GM19043 (cell line): ENCODE measurements around the gene HCCS.
A peak's percentile ranks its signal among the peaks of the same experiment; 100 is the strongest.

Source experiments
- ATAC-seq: cut with Tn5 transposase; IDR thresholded peaks from one replicate; pipeline ENCODE4 v1.9.1; 2021; ENCODE audit warnings: low read depth; ENCODE audit not compliant: unreplicated experiment

HCCS gene

DNA sequence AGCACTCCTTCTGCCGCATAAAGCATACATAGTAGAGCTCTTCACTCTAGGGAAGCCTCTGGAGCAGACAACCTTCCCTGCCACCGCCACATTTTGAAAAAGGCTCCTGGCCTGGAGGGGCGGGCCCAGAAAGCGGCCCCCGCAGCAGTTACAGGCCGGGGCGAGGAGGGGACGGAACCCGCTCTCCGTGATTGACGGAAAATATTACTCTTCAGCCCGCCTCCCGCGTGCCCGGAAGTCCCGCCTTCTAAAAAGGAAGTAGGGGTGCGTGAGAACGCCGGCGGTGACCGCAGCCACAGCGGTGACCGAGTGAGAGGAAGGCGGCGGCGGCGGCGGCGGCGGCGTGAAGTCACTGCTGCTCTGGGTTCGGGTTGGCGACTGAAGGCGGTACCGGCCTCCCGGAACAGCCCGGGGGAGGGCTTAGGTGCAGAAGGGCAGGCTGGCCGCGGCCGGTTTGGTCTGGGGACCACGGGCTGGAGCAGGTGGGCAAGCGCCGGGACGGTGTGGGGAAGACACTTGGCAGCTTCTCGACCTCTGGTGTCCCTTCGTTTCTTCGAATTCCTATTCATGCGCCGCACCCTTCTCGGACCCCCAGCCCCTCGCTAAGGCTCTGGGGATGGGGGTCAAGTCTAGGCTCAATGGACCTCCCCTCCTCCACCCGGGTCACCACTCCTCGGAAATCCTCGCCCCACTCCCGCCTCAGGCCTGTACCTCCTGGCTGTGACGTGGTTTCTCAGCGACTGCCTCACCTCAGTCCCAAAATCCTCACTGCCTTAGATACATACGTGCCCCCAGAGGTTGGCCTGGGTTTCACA, at the start of gene HCCS:
Gene HCCS, plus strand, starts transcription at position 296 of the 815 bp plus-strand sequence. CDS start 729 bp downstream, outside the sequence.
- peak; percentile 88 for ATAC-seq

DNA sequence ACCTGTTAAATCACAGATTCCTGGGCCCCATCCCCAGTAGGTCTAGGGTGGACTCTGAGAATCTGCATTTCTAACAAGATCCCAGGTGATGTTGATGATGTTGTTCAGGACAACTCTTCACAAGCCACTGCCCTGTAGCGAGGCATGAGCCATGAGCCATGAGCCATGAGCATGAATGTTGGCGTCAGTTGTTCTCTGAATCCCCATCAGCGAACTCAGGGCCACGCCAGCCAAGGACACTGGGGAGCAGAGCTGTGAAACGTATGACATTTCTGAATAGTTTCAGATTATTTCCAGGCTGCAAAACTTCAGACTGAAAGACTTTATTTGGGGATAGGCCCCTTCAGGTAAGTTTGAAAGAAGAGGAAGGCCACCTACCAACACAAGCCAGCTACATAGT, 46.9 kb upstream of the HCCS start:
- no peak for ATAC-seq

DNA sequence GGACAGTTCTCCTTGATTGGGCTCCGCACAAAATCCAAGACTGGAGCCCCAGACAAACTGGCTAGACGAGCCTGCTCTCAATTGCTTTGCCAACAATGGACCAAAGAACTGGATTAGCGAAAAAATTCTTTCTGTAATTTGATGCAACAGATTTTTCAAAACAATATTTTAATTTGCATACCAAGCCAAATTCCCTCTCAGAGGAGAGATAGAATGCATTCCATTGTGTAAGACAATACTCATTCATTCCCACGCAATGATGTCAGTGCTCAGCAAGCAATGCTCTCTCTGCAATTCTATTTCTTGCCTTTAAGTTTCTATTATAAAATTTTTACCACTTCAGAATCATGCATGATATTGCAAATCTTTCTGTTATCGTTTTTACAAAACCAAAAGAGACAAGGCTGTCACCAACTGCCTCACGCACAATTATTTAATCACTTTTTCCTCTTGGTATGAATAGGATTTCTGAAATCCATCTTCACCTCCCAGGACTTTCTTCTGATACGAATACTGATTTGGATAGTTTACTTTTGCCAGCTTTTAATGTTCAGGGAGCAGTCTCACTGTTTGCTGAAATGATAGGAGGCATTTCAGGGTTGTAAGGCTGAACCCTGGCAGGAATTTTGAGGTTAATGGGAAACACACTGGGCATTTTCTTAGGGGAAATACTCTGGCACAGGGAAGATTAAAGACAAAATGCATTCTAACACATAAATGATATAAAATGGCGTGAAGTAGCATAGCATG, 46.1 kb upstream of the HCCS start:
- ATAC-seq = no peak

DNA sequence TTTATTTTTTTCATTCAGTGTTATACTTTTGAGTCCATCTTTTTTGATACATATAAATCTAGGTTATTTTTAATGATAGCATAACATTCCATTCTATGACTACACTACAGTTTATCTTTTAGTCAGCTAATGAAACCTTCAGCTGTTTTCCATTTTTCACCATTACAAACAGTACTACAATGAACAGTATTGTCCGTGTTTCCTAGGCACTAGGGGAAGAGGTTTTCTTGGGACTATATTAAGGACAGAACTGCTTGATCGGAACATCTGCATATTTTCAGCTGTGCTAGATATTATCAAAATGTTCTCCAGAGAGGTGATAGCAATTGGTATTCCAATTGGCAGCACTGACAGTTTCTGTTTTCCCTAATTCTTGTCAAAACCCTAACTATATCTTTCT, 44.3 kb upstream of the HCCS start:
- no peak for ATAC-seq

DNA sequence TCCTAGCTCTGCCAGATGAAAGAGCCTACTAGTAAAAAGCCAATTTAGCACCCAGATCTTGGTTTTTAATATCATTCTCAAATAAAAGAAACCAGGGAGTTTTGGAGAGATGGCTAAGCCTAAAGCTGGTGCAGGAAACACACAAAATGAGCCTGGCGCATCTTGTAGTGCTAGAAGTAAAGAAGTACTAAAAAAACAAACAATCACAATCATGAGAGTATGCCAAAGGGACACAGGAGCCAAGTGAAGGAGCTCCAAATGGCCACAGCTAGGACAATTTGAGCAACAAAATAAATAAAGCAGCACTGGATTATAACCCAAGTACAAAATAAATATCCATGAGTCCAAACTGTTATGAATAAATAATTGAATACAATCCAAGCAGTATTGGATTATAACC, 37.8 kb upstream of the HCCS start:
- ATAC-seq = no peak

DNA sequence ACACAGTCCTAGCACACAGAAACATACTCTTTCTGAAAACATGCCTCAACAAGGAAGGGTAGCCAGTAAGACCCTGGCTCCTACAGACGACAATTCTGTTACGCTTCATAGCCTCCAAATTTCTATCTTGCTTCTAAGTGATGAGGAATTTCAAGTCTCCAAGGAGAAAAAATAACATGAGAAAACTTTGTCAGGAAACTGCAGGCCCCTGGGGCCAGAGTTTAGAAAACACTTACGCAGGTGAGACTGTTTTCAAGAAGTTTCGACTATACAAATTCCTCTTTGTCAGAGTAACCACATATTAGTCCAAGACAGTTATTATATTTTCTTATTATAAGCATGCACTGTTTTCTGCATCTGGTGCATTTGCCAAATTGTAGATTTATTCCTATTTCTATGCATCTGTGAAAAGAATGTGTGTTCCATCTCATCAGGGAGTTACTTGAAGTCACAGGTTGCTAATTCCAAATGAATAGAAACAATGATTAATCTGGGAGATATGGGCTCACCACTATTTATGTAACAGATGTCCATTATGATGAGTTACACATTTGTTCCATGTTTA, 30.3 kb upstream of the HCCS start:
- ATAC-seq = no peak

DNA sequence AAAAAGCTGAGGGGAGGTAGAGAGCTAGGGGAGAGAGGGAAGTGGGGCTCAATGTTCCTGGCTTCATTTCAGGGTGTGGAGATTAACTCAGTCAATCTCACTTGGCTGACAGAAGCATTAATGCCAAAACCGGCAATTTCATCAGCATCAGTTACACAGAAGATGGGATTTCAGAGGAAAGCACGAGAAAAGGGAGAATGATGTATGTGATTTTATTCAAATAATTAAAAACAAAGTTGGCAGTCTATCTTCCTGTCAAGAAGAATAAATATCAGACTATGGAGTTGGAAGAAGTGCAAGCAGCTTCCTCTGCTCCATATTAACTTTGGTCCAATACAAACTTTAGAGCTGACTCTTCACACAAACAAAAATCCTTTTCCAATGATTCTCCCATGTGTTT, 29.6 kb upstream of the HCCS start:
- ATAC-seq = no peak

DNA sequence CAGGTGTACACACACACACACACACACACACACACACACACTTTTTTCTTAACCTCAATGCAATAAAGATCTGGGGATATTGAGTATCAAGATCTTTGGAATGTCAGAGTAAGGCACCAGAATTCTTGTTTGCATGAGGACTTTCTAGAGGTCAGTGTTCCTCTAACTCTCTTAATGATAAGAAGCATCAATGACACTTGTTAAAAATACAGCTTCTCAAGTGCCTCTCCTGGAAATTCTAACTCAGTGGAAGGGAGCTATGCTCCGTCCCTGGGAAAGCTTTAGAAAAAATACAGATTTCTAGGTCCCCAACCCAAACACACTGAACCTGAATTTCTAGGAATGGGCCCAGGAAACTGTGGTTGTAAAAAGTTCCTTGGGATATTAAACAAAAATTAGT, 25.8 kb upstream of the HCCS start:
- ATAC-seq = no peak

DNA sequence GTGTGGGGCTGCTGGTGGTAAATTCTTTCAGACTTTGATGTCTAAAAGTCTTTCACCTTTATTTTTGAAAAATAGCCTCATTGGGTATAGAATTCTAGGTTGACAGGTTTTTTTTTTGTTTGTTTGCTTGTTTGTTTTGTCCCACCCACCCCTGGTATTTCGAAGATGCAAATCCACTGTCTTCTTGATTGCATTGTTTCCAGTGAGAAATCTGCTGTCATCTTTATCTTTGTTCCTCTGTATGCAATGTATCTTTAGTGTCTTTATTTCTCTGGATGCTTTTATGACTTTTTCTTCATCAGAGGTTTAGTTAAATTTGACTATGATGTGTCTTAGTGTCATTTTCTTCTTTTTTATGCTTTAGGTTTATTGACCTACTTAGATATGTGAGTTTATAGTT, 21.3 kb upstream of the HCCS start:
- ATAC-seq = no peak

DNA sequence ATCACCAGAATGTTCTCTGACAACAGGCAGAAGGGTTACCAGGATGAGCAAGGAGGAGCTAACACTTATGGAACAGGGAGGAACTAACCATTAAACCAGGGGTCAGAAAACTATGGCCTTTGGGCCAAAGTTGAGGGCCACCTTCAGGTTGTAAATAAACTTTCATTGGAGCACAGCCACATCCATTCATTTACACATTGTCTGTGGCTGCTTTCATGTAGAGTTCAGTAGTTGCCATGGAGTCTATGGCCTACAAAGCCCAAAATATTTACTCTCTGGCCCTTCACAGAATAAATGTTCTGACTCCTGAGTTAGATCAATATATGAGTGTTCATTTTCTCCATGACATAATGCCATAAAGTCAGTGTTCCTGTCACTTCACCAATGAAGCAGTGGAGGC, 13.2 kb upstream of the HCCS start:
- no peak for ATAC-seq

DNA sequence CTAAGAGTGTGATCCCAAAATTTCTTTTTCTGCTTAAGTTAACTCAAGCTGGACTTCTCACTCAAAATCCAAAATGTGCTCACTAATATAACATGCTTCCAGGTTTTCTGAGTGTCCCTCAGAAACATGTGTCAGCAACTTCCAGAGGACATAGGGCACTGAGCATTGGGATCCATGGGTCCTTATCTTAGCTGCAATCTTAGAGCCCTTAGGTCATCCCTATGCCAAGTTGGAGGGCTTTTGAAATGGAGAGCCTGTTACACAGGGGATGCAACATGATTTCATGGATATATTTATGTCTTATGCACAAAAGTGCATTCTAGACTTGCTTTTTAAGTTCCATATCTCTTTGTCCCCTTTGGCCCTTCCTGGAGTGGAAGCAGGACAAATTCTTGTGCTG, 11.7 kb upstream of the HCCS start:
- ATAC-seq = no peak

DNA sequence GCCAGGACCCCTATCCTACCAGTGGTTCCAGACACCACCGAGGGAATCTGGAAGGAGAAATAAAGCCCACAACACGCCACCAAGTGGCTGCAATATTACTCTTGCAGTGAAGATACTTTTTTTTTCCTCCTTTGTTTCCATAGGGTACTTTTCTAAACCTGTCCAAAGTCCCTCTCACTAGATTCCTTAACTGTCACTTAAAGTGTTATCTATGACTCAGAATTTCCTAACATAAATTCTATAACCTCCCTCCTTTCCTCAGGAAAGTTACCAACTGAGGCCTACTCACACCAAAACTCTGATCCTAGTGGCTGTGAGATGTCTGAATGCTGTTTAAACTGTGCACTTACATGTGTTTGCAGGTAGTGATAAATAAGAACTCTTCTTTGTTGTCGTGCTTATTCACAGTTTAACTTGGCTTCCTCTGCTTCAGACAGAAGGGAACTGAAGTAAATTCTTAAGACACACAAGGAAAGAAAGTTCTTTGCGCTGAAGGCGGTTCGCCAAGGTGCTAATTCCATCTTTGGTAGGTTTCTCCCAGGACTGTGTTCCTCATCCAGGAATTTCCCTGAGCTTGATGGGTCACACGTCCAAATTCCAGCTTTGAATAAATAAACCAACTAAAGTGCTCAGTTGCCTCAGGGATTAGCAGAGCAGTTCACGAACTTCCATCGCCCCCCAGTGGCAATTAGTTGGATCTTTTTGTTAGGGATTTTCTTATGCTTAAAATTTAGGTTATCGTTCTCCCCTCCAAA, 10.7 kb upstream of the HCCS start:
- no peak for ATAC-seq

DNA sequence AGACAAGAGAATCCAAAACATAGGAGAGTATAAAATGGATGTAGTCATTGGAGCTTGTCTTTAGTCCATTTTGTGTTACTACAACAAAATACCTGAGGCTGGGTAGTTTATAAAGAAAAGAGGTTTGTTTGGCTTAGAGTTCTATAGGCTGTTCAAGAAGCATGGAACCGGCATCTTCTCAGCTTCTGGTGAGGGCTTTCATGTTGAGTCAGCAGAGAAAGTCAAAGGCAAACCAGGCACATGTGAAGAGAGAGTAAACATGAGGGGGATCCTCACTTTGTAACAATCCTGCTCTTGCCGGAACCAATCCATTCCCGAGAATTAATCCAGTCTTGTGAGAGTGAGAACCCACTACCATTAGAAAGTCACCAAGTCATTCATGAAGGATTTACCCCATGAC, 8.1 kb upstream of the HCCS start:
- ATAC-seq = no peak

DNA sequence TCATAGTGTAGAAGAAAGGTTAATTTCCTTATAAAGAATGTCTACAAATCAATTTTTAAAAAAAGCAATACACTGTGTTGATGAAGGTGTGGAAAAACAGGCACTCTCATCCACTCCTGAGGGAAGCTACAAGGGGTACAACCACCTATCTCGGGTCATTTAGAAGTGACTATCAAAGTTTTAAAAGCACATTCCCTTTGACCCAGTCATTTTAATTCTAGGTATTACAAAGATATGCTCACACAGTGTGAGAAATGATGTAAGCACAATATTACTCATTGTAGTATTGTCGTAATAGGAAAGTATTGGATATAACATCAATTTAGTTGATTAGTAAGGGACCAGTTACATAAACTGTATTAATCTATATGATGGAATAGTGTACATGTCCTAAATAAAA, 7.4 kb upstream of the HCCS start:
- no peak for ATAC-seq

DNA sequence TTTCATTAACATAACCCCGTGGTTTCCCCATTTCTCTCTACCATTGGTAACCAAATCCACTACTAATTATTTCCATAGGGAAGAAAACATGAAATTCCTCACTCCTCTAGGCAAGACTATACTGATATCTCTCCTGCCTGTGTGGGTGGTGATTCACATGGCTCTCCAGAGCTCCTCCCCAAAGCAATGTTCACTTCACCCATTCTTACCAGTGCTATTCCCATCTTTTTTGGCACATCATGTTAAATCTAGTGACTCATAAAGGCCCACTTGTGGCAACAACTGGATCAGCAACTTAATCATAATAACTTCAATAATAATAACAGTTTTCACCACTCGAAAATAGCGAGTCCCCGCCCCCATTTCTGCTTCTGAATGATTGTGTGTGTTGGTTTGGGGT, 6.1 kb upstream of the HCCS start:
- ATAC-seq = no peak

DNA sequence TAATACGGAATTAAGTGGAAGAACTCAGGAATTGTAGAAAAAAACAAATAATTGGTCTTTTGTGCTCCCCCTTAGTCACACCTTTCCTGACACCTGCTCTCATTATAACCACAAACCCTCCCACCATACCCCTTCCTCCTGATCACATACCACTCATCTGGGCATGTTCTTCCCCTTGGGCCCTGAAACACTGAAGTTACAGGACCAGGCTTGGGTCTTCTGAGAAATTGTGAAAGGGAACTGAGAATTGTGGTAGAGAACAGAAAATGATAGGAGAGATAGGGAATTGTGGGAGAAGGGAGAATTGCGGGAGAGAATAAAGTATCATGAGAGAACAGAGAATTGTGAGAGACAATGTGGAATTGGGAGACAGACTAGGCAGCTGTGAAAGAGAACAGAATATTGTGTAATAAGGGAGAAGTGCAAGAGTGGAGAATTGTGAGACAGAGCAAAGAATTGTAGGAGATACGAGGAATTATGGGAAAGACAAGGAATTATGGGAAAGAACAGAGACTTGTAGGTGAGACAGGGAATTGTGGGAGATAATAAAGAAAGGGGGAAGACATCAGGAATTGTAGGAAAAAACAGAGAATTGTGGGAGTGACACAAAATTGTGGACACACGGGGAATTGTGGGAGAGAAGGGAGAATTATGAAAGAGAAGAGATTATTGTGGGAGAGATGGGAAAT, 2.7 kb upstream of the HCCS start:
- no peak for ATAC-seq

DNA sequence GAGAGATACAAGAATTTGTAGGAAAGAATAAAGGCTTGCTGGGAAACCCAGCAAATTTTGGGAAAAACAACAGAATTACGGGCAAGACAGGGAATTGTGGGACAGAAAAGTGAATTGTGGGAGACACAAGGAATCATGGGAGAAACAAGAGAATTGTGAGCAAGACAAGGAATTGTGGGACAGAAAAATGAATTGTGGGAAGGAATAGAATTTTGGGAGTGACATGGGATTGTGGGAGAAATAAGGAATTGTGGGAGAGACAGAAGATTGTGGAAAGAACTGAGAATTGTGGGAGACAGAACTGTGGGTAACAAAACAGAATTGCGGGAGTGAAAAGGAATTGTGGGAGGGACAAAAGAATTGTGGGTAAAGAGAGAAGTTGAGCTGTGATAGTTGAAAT, 1.2 kb upstream of the HCCS start:
- ATAC-seq = no peak

DNA sequence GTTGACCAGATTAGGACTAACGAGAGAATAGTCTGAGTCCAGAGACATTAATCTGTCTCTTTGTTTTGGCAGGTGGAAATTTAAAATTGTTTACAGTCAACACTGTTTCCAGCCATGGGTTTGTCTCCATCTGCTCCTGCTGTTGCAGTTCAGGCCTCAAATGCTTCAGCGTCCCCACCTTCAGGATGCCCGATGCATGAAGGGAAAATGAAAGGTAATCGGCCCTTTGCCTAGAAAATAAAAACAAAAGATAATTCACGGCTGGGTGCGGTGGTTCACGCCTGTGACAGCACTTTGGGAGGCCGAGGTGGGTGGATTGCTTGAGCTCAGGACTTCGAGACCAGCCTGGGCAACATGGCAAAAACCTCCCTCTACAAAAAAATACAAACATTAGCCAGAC, 815 bp downstream of the HCCS start:
- no peak for ATAC-seq

DNA sequence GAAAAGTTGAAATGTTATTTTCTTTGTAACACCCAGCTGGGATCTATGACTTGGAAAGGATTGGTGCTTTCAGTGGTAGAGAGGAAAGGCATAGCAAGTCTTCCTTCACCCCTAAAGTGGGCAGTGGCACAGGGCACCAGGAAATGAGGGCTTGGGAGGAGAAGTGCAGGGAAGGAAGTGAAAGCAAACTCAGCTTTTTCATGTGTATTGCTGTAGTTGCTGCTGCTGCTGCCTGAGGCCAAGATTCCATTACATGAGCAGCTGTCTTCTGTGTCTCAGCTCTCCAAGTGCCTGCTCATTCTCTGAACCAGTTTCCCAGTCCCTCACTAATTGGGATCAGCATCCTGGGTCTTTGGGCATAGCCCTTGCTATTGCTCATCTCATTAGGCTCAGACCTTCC, 2.6 kb downstream of the HCCS start:
- no peak for ATAC-seq

DNA sequence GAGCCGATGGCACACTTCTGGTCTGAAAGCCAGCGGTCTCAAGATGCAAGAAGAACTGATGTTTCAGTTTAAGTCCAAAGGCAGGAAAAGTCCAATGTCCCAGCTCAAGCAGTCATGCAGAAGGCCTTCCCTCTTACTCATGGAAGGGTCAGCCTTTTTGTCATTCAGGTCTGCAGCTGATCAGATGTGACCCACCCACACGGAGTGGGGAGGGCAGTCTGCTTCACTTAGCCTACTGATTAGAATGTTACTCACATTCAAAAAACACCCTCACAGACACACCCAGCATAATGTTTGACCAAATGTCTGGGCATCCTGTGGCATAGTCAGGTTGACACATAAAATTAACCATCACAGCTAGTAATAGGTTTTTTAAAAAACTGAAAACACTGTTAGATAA, 6.6 kb downstream of the HCCS start:
- ATAC-seq = no peak
